ENCODE results near the gene OSGIN1.
A peak's percentile ranks its signal among the peaks of the same experiment; 100 is the strongest.

The OSGIN1 gene

DNA sequence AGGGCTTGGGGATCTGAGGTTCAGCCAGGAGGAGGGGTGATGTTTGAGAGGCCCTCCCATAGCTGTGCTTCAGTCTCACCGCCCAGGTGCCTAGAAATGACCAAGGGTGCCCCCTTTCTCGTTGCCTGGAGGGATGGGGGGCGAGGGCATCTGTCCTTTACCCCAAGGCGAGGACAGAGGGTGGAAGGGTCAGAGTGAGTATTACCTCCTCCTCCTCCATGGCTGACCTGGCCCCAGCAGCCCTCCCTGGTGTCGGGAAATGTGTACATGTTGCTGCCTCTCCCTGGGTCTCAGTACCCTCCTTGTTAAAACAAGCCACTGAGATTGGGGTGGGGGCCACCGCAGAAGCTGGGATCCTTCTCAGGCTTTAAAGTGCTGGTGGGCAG lies 17.4 kb downstream of the OSGIN1 start:
- no peak overlapping the region for H3K27ac Mint-ChIP-seq
- H3K4me1 Mint-ChIP-seq = no peaks in the 10 kb centered on the region
- H3K9me3 Mint-ChIP-seq = no peaks in the 10 kb centered on the region
- no peaks in the 10 kb centered on the region for H3K36me3 Mint-ChIP-seq (ENCODE audit: low read depth)
- TF ChIP-seq, protein P1, sequence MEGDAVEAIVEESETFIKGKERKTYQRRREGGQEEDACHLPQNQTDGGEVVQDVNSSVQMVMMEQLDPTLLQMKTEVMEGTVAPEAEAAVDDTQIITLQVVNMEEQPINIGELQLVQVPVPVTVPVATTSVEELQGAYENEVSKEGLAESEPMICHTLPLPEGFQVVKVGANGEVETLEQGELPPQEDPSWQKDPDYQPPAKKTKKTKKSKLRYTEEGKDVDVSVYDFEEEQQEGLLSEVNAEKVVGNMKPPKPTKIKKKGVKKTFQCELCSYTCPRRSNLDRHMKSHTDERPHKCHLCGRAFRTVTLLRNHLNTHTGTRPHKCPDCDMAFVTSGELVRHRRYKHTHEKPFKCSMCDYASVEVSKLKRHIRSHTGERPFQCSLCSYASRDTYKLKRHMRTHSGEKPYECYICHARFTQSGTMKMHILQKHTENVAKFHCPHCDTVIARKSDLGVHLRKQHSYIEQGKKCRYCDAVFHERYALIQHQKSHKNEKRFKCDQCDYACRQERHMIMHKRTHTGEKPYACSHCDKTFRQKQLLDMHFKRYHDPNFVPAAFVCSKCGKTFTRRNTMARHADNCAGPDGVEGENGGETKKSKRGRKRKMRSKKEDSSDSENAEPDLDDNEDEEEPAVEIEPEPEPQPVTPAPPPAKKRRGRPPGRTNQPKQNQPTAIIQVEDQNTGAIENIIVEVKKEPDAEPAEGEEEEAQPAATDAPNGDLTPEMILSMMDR (IDR thresholded peaks at IDR 0.05; ENCODE audit: unreplicated experiment in 3 of 3) = no peak
- H3K4me3 Mint-ChIP-seq = peak overlapping the region in 1 of 3 experiments; percentile 41
- H3K27me3 Mint-ChIP-seq (ENCODE audit: low read depth) = peaks cover 38% of the 10 kb centered on the region

DNA sequence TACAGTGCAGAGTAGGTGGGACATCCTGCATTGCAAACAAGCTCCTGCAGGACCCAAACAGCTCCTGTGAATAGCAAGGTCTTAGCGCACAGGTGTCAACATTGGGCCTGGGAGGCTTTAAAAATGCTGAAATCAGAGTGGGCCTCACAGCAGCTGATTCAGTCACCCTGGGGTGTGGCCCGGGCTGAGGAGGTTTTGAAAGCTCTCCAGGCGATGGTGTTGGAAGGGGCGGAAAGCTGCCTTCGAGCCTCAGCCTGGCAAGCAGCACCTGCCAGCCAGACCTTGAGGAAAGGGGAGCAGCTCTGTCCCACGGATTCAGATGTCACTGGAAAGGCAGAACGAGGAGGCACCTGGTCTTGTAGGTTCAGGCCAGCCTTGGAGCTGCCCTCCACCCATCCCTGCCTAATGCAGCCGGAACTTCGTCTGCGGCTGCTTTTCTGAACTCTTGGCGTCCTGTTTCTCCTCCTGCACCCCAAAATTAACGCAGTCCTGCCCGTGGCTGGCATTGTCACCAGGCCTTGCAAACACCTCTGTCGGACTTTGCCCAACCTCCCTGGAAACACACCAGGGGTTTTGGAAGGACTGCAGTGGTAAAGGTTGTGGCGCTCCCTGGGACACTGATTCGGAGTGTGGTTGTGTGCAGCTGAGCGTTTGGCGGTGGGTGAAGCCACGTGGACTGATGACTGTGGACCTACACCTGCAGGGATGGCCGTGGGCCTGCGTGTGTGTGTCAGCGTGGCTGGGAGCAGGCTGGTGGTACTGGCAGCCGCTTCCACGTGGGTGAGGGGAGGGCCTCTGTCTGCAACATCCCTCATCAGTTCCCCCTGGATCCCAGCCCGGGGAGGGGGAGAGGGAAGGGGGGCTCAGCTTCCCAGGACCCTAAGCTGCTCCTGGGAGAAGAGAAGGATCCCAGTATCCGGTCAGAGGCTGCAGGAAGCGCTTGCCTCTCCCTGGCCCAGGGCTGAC lies 18.4 kb downstream of the OSGIN1 start:
- H3K4me1 Mint-ChIP-seq = no peaks in the 10 kb centered on the region
- TF ChIP-seq, protein P1 (IDR thresholded peaks at IDR 0.05; ENCODE audit: unreplicated experiment in 3 of 3) = no peak
- H3K27me3 Mint-ChIP-seq (ENCODE audit: low read depth) = peaks cover 43% of the 10 kb centered on the region
- H3K4me3 Mint-ChIP-seq = peak overlapping the region in 1 of 3 experiments; percentile 29
- no peak overlapping the region for H3K27ac Mint-ChIP-seq
- H3K36me3 Mint-ChIP-seq (ENCODE audit: low read depth) = no peaks in the 10 kb centered on the region
- no peaks in the 10 kb centered on the region for H3K9me3 Mint-ChIP-seq

DNA sequence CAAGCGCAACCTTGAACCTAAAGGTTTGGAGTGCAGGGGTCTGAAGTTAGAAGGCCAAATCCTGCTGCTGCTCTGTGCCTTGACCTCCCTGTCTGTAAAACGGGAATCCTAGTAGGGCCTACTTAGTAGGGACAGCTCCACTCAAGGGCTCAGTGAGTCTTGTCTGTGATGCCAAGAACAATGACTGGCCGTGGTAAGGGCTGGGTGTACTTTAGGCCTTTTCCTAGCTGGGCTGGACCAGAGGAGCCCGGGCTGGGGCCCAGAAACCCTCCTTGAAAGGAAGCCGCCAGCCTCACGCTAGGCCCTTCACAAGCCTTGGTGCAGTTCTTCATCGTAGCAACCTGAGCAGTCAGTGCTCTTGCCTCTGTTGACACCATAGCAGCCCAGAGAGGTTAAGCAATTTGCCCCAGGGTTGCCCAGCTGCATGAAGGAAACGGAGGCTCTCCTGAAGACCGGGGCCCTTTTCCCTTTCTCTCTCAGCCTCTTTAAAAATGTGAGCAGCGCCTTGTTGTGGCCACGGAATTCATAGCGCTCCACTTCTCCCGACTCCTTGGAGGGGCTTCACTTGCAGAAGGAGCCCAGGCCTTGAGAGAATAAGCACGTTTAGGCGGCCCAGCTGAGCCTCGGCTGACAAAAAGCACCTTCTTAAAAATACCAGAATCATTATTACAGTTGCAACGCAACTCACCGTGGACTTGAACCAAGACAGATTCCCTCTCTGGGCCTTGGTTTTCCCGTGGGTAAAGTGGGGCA lies 19.4 kb downstream of the OSGIN1 start:
- TF ChIP-seq, protein P1 (IDR thresholded peaks at IDR 0.05; ENCODE audit: unreplicated experiment in 3 of 3) = no peak
- H3K9me3 Mint-ChIP-seq = no peaks in the 10 kb centered on the region
- no peak overlapping the region for H3K4me3 Mint-ChIP-seq
- no peak overlapping the region for H3K27ac Mint-ChIP-seq
- H3K27me3 Mint-ChIP-seq (ENCODE audit: low read depth) = peaks cover 47% of the 10 kb centered on the region
- no peaks in the 10 kb centered on the region for H3K4me1 Mint-ChIP-seq
- no peaks in the 10 kb centered on the region for H3K36me3 Mint-ChIP-seq (ENCODE audit: low read depth)

DNA sequence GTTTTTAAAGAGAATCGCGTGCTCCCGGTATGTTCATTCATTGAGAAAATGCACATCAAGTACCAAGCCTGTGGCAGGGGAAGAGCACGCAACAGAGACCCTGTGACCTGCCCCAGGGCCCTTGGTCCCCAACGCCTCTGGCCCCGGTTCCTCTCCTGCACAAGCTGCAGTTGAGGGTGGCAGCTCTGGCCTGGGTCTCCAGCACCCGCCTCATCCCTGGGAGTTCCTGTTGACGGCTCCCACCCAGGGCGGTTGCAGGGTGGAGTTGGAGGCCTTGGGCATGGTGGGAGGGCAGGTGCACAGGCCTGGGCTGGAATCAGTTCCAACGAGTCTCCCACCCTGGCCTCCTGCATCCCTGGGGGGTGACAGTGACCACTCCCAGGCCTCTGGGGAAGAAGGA lies 20.0 kb downstream of the OSGIN1 start:
- Mint-ChIP-seq H3K4me3 (no peak overlapping the region), H3K9me3 (peaks cover 6% of the 10 kb centered on the region), H3K27me3 (ENCODE audit: low read depth) (peaks cover 42% of the 10 kb centered on the region), H3K36me3 (ENCODE audit: low read depth) (peaks cover 3% of the 10 kb centered on the region), H3K4me1 (no peaks in the 10 kb centered on the region), H3K27ac (no peak overlapping the region)
- TF ChIP-seq, protein P1 (IDR thresholded peaks at IDR 0.05; ENCODE audit: unreplicated experiment in 3 of 3) = no peak

DNA sequence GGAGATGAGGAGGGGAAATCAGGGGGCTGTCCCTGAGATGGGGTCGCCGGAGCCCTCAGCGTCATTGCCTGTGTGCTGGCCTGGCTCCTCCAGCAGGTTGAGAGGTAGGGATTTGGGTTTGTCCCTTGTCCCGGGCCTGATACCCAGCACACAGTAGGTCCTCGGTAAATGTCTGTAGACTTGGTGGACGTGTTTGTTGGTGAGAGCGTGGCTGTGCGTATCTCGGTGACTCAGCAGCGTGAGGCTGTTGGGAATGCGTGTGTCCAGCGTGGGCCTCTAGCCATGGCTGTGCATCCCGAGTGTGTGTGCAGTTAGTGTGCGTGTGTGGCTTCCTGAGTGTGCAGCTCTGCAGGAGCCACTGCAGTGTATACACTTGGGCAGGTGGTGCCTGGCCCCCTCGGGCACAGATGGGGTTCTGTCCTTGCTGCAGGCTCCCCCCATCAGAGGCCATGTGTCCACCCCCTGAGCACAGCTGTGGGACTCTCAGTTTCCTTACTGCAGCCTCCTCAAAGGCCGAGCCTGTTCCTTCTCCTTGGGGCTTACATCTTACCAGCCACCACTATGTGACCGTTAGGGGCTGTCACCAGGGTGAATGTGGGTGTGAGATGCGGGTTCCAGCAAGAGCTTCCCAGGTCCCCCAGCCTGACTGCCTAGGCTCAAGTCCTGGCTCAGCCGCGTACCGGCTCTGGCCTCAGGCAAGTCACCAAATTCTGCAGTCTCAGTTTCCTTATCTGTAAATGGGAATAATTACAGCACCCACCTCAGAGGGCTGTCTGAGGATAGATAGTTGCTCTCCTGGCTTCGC lies 20.7 kb downstream of the OSGIN1 start:
- Mint-ChIP-seq H3K4me3 (no peak overlapping the region), H3K9me3 (peaks cover 13% of the 10 kb centered on the region), H3K4me1 (no peaks in the 10 kb centered on the region), H3K27ac (no peak overlapping the region), H3K27me3 (ENCODE audit: low read depth) (peaks cover 44% of the 10 kb centered on the region), H3K36me3 (ENCODE audit: low read depth) (peaks cover 9% of the 10 kb centered on the region)
- TF ChIP-seq, protein P1 (IDR thresholded peaks at IDR 0.05; ENCODE audit: unreplicated experiment in 3 of 3) = no peak
